Smooth muscle cell (in vitro differentiated cells): ENCODE results near the gene MKLN1. TPM values are rescaled to one million over a fixed set of nuclear protein-coding genes. Genes with fewer than 3 reads are reported as not detected.
"Not testable (repeated sequence)": the region's sequence is repeated elsewhere in the genome, so short reads cannot be mapped to it uniquely, and the experiment has no call there.

Source experiments
- DNase-seq: peaks from one replicate; lab custom pipeline; 2025; ENCODE audit not compliant: unreplicated experiment; lab: John Stamatoyannopoulos, UW
- H2AFZ ChIP-seq: fragments of 200-600 bp; sonication (generic); 2 replicates; pipeline ENCODE4 v1.6.0; 2016; ENCODE audit warnings: antibody characterized with exemption, low read depth, mild to moderate bottlenecking
- H3F3A ChIP-seq: fragments of 200-600 bp; sonication (generic); 2 replicates; pipeline ENCODE4 v1.6.0; 2017; ENCODE audit warnings: antibody characterized with exemption, low read depth
- H3K27ac ChIP-seq: fragments of 200-600 bp; sonication (generic); 2 replicates; pipeline ENCODE4 v1.5.1; 2016; ENCODE audit warnings: low read depth, mild to moderate bottlenecking
- H3K27me3 ChIP-seq: fragments of 200-600 bp; sonication (generic); 2 replicates; pipeline ENCODE4 v1.6.1; 2016; ENCODE audit warnings: low read depth, mild to moderate bottlenecking
- H3K36me3 ChIP-seq: fragments of 200-600 bp; sonication (generic); 2 replicates; pipeline ENCODE4 v1.5.1; 2016; ENCODE audit warnings: low read depth
- H3K4me1 ChIP-seq: fragments of 200-600 bp; sonication (generic); 2 replicates; pipeline ENCODE4 v1.5.1; 2016; ENCODE audit warnings: low read depth
- H3K4me2 ChIP-seq: fragments of 200-600 bp; sonication (generic); 2 replicates; pipeline ENCODE4 v1.6.0; 2016; ENCODE audit warnings: mild to moderate bottlenecking
- H3K4me3 ChIP-seq: fragments of 200-600 bp; sonication (generic); 2 replicates; pipeline ENCODE4 v1.5.1; 2016; ENCODE audit warnings: mild to moderate bottlenecking
- H3K79me2 ChIP-seq: fragments of 200-600 bp; sonication (generic); 2 replicates; pipeline ENCODE4 v1.6.0; 2016; ENCODE audit warnings: low read depth, mild to moderate bottlenecking
- H3K9ac ChIP-seq: fragments of 200-600 bp; sonication (generic); 2 replicates; pipeline ENCODE4 v1.6.0; 2016; ENCODE audit warnings: low read depth
- H3K9me3 ChIP-seq: fragments of 200-600 bp; sonication (generic); replicated peaks from 2 replicates; pipeline ENCODE4 v1.5.1; 2016; ENCODE audit warnings: low read depth
- H4K20me1 ChIP-seq: fragments of 200-600 bp; sonication (generic); 2 replicates; pipeline ENCODE4 v1.6.0; 2016; ENCODE audit warnings: low read depth
- WGBS: methylation state at CpG from one replicate; pipeline ENCODE4 v1.1.7; 2016; ENCODE audit warnings: low lambda C conversion rate; 5-methylcytosine and 5-hydroxymethylcytosine counted together
- polyA plus RNA-seq: library from polyadenylated mRNA; unstranded; fragments of >200 nt; fragmentation: Nextera tagmentation; extraction: Ambion mirVana; gene quantifications from 2 replicates; pipeline ENCODE4 v1.2.1, GENCODE V29; 2016
- total RNA-seq: library from RNA; depleted of rRNA; stranded (reverse); fragments of >200 nt; gene quantifications from 2 replicates; pipeline ENCODE4 v1.2.3, GENCODE V29; 2014
- TF ChIP-seq, protein P1 (sequence below): fragments of 200-600 bp; sonication (generic); IDR thresholded peaks from 2 replicates; pipeline ENCODE4 v1.5.1; 2017; ENCODE audit warnings: borderline replicate concordance, mild to moderate bottlenecking, antibody characterized with exemption; ENCODE audit not compliant: insufficient read depth, poor library complexity, severe bottlenecking

MKLN1 gene
- total and polyA plus RNA-seq, 2 experiments from 2014 or later: 26.3 to 45.3 TPM

GRCh38 chr7:131413711-131414110 lies 86.0 kb downstream of the MKLN1 start:
- no peak for DNase-seq
- no peak overlapping the region for H3K9ac ChIP-seq
- no peak overlapping the region for H3K4me3 ChIP-seq
- no peak overlapping the region for H3K4me2 ChIP-seq
- H3K36me3 ChIP-seq: peaks cover 15% of the 10 kb centered on the region
- TF ChIP-seq, protein P1, sequence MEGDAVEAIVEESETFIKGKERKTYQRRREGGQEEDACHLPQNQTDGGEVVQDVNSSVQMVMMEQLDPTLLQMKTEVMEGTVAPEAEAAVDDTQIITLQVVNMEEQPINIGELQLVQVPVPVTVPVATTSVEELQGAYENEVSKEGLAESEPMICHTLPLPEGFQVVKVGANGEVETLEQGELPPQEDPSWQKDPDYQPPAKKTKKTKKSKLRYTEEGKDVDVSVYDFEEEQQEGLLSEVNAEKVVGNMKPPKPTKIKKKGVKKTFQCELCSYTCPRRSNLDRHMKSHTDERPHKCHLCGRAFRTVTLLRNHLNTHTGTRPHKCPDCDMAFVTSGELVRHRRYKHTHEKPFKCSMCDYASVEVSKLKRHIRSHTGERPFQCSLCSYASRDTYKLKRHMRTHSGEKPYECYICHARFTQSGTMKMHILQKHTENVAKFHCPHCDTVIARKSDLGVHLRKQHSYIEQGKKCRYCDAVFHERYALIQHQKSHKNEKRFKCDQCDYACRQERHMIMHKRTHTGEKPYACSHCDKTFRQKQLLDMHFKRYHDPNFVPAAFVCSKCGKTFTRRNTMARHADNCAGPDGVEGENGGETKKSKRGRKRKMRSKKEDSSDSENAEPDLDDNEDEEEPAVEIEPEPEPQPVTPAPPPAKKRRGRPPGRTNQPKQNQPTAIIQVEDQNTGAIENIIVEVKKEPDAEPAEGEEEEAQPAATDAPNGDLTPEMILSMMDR: no peak
- no peaks in the 10 kb centered on the region for H3K27me3 ChIP-seq
- H4K20me1 ChIP-seq: peaks cover 11% of the 10 kb centered on the region
- no peak overlapping the region for H3K27ac ChIP-seq
- no peaks in the 10 kb centered on the region for H3F3A ChIP-seq
- H3K9me3 ChIP-seq: no peaks in the 10 kb centered on the region
- 99% methylated on average over 4 of the region's 4 CpGs for WGBS
- H3K79me2 ChIP-seq: peaks cover 5% of the 10 kb centered on the region
- no peaks in the 10 kb centered on the region for H3K4me1 ChIP-seq
- no peak overlapping the region for H2AFZ ChIP-seq

- Histone ChIP-seq H3K27ac (no peak overlapping the region), H3K27me3 (no peaks in the 10 kb centered on the region), H3F3A (no peaks in the 10 kb centered on the region), H3K4me2 (no peak overlapping the region), H3K4me1 (no peaks in the 10 kb centered on the region), H3K4me3 (no peak overlapping the region), H3K9me3 (no peaks in the 10 kb centered on the region), H3K79me2 (peaks cover 7% of the 10 kb centered on the region), H4K20me1 (peaks cover 37% of the 10 kb centered on the region), H3K36me3 (peaks cover 6% of the 10 kb centered on the region), H3K9ac (no peak overlapping the region), H2AFZ (no peak overlapping the region)
- DNase-seq: no peak
- TF ChIP-seq, protein P1: peak; percentile 61
- 88% methylated on average over 5 of the region's 5 CpGs for WGBS
These were observed 96.6 kb downstream of the MKLN1 start for GRCh38 chr7:131424219-131424822.

DNA sequence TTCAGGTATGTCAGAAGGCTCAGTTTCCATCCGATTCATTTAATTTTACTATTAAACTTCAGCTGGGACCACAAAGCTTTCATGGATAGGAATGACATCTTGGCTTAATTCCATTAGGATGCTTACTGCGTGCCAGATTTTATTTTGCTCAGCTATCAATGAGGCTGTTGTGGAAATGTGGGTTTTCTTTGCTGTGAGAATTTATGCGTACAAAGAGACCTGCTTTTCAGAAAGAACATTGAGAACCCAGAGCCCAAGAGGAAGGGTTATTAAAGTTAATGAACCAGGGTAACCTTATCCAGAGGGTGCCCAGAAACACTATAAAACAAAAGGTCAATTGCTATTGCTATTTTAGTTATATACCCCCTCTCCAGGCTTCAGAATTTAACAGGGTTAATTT lies 98.3 kb downstream of the MKLN1 start:
- WGBS: 98% methylated on average over 3 of the region's 3 CpGs
- Histone ChIP-seq H3K4me1 (no peaks in the 10 kb centered on the region), H3K9me3 (no peaks in the 10 kb centered on the region), H3K4me2 (no peak overlapping the region), H3K9ac (no peak overlapping the region), H3K27ac (no peak overlapping the region), H3K4me3 (no peak overlapping the region), H3K36me3 (peaks cover 7% of the 10 kb centered on the region), H2AFZ (no peak overlapping the region), H3K27me3 (no peaks in the 10 kb centered on the region), H3F3A (no peaks in the 10 kb centered on the region), H3K79me2 (peaks cover 11% of the 10 kb centered on the region), H4K20me1 (peaks cover 32% of the 10 kb centered on the region)
- TF ChIP-seq, protein P1: no peak
- no peak for DNase-seq

DNA sequence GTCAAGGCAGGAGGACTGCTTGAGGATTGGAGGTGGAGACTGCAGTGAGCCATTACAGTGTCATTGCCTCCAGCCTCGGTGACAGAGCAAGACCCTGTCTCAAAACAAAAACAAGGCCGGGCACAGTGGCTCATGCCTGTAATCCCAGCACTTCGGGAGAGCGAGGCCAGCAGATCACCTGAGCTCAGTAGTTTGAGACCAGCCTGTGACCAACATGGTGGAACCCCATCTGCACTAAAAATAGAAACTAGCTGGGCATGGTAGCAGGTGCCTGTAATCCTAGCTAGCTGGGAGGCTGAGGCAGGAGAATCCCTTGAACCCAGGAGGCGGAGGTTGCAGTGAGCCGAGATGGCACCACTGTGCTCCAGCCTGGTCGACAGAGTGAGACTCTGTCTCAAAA lies 103.2 kb downstream of the MKLN1 start:
- not testable (repeated sequence) for DNase-seq, H3K9ac ChIP-seq
- H3K79me2 ChIP-seq: peaks cover 11% of the 10 kb centered on the region

More for the DNA sequence above, 103.2 kb downstream of the MKLN1 start:
- H3K27me3 ChIP-seq, H3K27ac ChIP-seq, H3K36me3 ChIP-seq, H3K4me2 ChIP-seq, H2AFZ ChIP-seq, H3K4me3 ChIP-seq, H3F3A ChIP-seq, H3K4me1 ChIP-seq, H3K9me3 ChIP-seq: not testable (repeated sequence)
- peaks cover 32% of the 10 kb centered on the region for H4K20me1 ChIP-seq
- 97% methylated on average over 7 of the region's 7 CpGs for WGBS
